Osteoblast (primary cell): ENCODE measurements around the gene CD4. TPM values are rescaled to one million over a fixed set of nuclear protein-coding genes. Genes with fewer than 3 reads are reported as not detected.

Source experiments
- DNase-seq: peaks from one replicate; pipeline ENCODE4 v3.0.0; 2011; ENCODE audit warnings: low spot score, mixed read lengths; ENCODE audit not compliant: insufficient read length; ENCODE audit errors: missing footprints
- H2AFZ ChIP-seq: 2 replicates; pipeline ENCODE4 v1.6.0; 2011; ENCODE audit warnings: mild to moderate bottlenecking, low read length
- H3K27ac ChIP-seq: 2 replicates; pipeline ENCODE4 v1.5.1; 2011; ENCODE audit warnings: mild to moderate bottlenecking, low read depth, low read length, moderate library complexity
- H3K27me3 ChIP-seq: 2 replicates; pipeline ENCODE4 v1.6.0; 2012; ENCODE audit warnings: mild to moderate bottlenecking, control low read depth, inconsistent platforms, low read length, moderate library complexity; ENCODE audit not compliant: insufficient read depth
- H3K36me3 ChIP-seq: 2 replicates; pipeline ENCODE4 v1.5.1; 2011; ENCODE audit warnings: mild to moderate bottlenecking, low read length, control low read depth, moderate library complexity; ENCODE audit not compliant: insufficient read depth
- H3K4me1 ChIP-seq: 2 replicates; pipeline ENCODE4 v1.5.1; 2011; ENCODE audit warnings: mild to moderate bottlenecking, low read length, control low read depth, moderate library complexity; ENCODE audit not compliant: insufficient read depth
- H3K4me2 ChIP-seq: 2 replicates; pipeline ENCODE4 v1.6.0; 2011; ENCODE audit warnings: mild to moderate bottlenecking, low read length; ENCODE audit not compliant: insufficient read depth
- H3K4me3 ChIP-seq: fragments of 200-600 bp; sonication (generic); 3 replicates; pipeline ENCODE4 v1.5.1; 2012; ENCODE audit warnings: mild to moderate bottlenecking, low read length, inconsistent platforms; ENCODE audit not compliant: insufficient read depth
- H3K79me2 ChIP-seq: 2 replicates; pipeline ENCODE4 v1.6.0; 2012; ENCODE audit warnings: mild to moderate bottlenecking, low read length, control low read depth, inconsistent platforms; ENCODE audit not compliant: insufficient read depth
- H3K9me3 ChIP-seq: 2 replicates; pipeline ENCODE4 v1.5.1; 2011; ENCODE audit warnings: low read depth, low read length, control low read depth
- H4K20me1 ChIP-seq: 2 replicates; pipeline ENCODE4 v1.6.0; 2012; ENCODE audit warnings: mild to moderate bottlenecking, low read length, control low read depth; ENCODE audit not compliant: insufficient read depth
- CTCF ChIP-seq: IDR thresholded peaks from 2 replicates; pipeline ENCODE4 v1.5.1; 2011; ENCODE audit warnings: mild to moderate bottlenecking, low read depth, low read length, moderate library complexity; ENCODE audit errors: extremely low read depth
- total RNA-seq: library from RNA; depleted of rRNA; stranded (reverse); fragments of >200 nt; gene quantifications from 2 replicates; pipeline ENCODE4 v1.2.3, GENCODE V29; 2012

The CD4 gene
- total RNA-seq, 1 donor, result 10.9 TPM

GRCh38 chr12:6846316-6846869, 57.1 kb downstream of the CD4 start:
- no peak for TF ChIP-seq CTCF
- Histone ChIP-seq H3K27me3 (no peaks in the 10 kb centered on the region), H3K9me3 (no peaks in the 10 kb centered on the region), H2AFZ (no peak overlapping the region), H4K20me1 (peaks cover 3% of the 10 kb centered on the region), H3K36me3 (peaks cover 80% of the 10 kb centered on the region), H3K4me1 (peaks cover 9% of the 10 kb centered on the region), H3K27ac (no peak overlapping the region), H3K4me2 (no peak overlapping the region), H3K4me3 (no peak overlapping the region), H3K79me2 (peaks cover 36% of the 10 kb centered on the region)
- no peak for DNase-seq

- H2AFZ ChIP-seq, result no peak overlapping the region
- peaks cover 3% of the 10 kb centered on the region for H4K20me1 ChIP-seq
- H3K4me2 ChIP-seq, result no peak overlapping the region
- TF ChIP-seq CTCF, result no peak
- no peak for DNase-seq
- H3K9me3 ChIP-seq, result no peaks in the 10 kb centered on the region
- H3K27ac ChIP-seq, result no peak overlapping the region
- H3K4me1 ChIP-seq, result peaks cover 11% of the 10 kb centered on the region
- peaks cover 69% of the 10 kb centered on the region for H3K36me3 ChIP-seq
- H3K4me3 ChIP-seq, result no peak overlapping the region
- H3K27me3 ChIP-seq, result no peaks in the 10 kb centered on the region
- peaks cover 36% of the 10 kb centered on the region for H3K79me2 ChIP-seq
Measured at GRCh38 chr12:6847676-6848075, 58.3 kb downstream of the CD4 start.

- peaks cover 3% of the 10 kb centered on the region for H4K20me1 ChIP-seq
- H3K4me2 ChIP-seq, result peak overlapping the region; percentile 99
- H3K36me3 ChIP-seq, result peaks cover 56% of the 10 kb centered on the region
- no peak overlapping the region for H3K4me3 ChIP-seq
- no peaks in the 10 kb centered on the region for H3K9me3 ChIP-seq
- no peak overlapping the region for H3K27ac ChIP-seq
- peaks cover 26% of the 10 kb centered on the region for H3K4me1 ChIP-seq
- H3K27me3 ChIP-seq, result no peaks in the 10 kb centered on the region
- no peak overlapping the region for H2AFZ ChIP-seq
- H3K79me2 ChIP-seq, result peaks cover 46% of the 10 kb centered on the region
- TF ChIP-seq CTCF, result no peak
- no peak for DNase-seq
Measured at GRCh38 chr12:6849427-6849826, 60.1 kb downstream of the CD4 start.

- Histone ChIP-seq H3K27me3 (no peaks in the 10 kb centered on the region), H3K4me2 (peak overlapping the region; percentile 99), H3K4me3 (peak overlapping the region; percentile 84), H3K36me3 (peaks cover 52% of the 10 kb centered on the region), H3K79me2 (peaks cover 52% of the 10 kb centered on the region), H2AFZ (no peak overlapping the region), H3K4me1 (peaks cover 26% of the 10 kb centered on the region), H4K20me1 (peaks cover 3% of the 10 kb centered on the region), H3K27ac (peak overlapping the region; percentile 90), H3K9me3 (no peaks in the 10 kb centered on the region)
- no peak for TF ChIP-seq CTCF
- peak; percentile 50 for DNase-seq
Measured at GRCh38 chr12:6849976-6850560, 60.7 kb downstream of the CD4 start.
